Fibroblast of the aortic adventitia (primary cell): ENCODE data around the gene HMCN1. TPM values are rescaled to one million over a fixed set of nuclear protein-coding genes. Genes with fewer than 3 reads are reported as not detected.

ENCODE experiments used
- DNase-seq: peaks from one replicate; pipeline ENCODE4 v3.0.0-alpha.2; 2010; ENCODE audit warnings: low read depth
- H3K4me3 ChIP-seq: 2 replicates; pipeline ENCODE4 v1.5.1; 2011; ENCODE audit warnings: low read depth, mild to moderate bottlenecking, control low read depth, low read length, moderate library complexity
- CTCF ChIP-seq: IDR thresholded peaks from 2 replicates; pipeline ENCODE4 v1.5.1; 2011; ENCODE audit warnings: mild to moderate bottlenecking, low read length, control low read depth, inconsistent platforms; ENCODE audit not compliant: insufficient read depth
- total RNA-seq: library from RNA; depleted of rRNA; stranded (reverse); fragments of >200 nt; gene quantifications from 2 replicates; pipeline ENCODE4 v1.2.3, GENCODE V29; 2012; ENCODE audit warnings: low replicate concordance

Gene HMCN1
- total RNA-seq, 1 donor: 106 TPM

GRCh38 chr1:185721553-185721952 lies 12.6 kb upstream of the HMCN1 start:
- H3K4me3 ChIP-seq: no peak overlapping the region
- no peak for DNase-seq
- no peak for TF ChIP-seq CTCF

GRCh38 chr1:185722098-185722497 lies 12.1 kb upstream of the HMCN1 start:
- H3K4me3 ChIP-seq: no peak overlapping the region
- DNase-seq: no peak
- no peak for TF ChIP-seq CTCF

DNA sequence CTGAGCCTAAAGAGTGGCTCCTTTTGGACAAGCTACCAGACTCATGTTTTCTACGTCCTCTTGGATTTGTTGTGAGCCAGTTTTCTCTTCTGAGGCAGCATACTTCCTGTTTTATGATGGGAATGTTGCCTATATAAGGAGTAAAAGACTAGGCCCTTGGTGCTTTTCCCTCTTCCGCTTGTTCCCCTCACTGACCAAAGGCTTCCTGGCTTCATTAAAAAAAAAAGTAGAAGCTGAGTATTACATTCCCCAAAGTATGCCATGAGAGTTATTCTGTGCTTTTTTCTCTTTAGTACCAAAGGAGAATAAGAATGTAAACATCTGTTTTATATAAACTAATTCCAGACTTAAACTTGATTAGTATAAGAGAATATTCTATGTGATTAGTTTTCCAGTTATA lies 6.5 kb upstream of the HMCN1 start:
- no peak for DNase-seq
- TF ChIP-seq CTCF: no peak
- no peak overlapping the region for H3K4me3 ChIP-seq

DNA sequence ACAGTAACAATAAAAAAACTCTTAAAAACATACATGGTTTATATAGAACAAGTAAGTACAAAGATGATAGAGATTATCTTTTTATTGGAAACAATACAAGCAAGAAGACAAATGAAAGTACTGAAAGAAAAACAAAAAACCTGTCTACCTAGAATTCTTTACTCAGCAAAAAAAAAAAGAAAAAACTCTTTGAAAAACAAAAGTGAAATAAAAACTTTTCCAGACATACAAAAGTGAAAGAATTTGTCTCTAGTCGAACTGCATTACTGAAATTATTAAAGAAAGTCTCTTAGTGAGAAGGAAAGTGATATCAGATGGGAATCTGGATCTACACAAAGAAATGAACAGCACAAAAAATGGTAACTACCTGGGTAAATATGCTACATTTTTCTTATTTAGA lies 2.7 kb upstream of the HMCN1 start:
- no peak overlapping the region for H3K4me3 ChIP-seq
- no peak for TF ChIP-seq CTCF
- DNase-seq: no peak

DNA sequence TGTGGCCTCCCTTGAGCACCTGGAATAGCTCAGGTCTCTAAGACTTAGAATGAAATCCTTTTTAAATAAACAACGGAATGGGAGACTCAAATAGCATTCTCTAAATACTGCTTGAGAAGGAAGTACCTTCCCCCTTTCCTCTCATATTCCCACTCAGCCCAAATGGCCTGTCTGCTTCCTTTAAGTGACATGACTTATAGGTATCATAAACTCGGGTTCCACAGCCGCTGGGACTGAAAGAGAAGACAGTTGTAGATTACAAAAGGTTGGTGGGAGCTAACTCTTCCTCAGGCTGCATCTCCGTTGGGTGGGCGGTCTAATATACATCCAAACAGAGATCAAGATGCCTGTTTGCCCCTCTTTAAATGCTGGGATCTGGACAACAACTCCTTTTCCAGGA lies 1.2 kb upstream of the HMCN1 start:
- no peak for TF ChIP-seq CTCF
- no peak for DNase-seq
- H3K4me3 ChIP-seq: no peak overlapping the region

DNA sequence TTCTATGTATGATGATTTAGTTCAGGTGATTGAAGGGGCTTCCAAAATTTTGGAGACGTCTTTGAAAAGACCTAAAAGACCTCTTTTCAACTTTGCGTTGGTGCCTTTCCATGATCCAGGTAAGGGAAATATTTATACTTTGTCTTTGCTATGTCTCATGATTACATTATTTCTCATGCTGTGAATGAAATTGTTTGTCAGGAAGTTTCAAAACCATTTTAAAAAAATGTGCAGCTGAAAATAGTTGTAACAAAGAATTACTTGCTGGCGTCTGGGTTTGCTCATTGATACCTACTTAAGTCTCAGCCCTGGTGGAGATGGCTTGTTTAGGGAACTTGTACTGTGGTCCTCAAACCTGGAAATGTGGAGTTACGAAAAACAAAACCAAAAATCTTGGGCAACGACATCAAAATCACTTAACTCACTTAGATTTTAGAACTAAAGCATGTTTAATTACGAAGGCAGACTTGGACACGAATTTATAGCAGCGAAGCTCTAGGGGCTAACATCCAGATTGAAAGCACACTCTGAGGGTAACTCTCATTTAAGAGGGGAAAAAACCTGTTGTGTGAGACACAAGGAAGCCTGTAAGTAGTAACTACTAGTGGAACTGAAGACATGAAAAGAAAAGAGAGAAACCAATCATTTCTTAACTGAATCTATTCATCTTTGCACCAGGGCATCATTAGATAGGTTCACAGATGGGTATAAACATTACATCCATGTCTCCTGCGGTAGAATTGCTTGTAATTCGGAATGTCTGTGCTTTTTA lies 924 bp downstream of the HMCN1 start:
- peak overlapping the region; percentile 74 for H3K4me3 ChIP-seq
- TF ChIP-seq CTCF: no peak
- peak; percentile 57 for DNase-seq

DNA sequence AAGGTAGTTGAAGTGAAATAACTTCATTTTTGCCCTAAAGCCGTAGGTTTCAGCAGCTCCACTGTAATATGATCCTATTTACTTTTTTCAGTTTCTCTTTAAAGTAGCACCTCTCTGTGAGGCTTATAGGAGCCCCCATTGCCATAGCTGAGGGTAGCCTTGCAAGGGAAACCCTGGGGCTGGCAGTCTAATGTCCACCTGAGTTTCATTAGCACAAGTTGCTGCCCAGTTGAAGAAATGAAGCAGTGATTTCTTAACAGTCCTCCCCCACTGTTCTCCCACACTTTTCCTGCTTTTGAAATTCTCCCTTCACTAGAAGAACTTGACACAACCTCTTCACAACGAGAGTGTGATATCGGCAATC lies 1.5 kb downstream of the HMCN1 start:
- DNase-seq: peak; percentile 42
- peak overlapping the region; percentile 74 for H3K4me3 ChIP-seq
- no peak for TF ChIP-seq CTCF
